ENCODE results near the gene CRTC1. TPM values are rescaled to one million over a fixed set of nuclear protein-coding genes. Genes with fewer than 3 reads are reported as not detected.
A peak's percentile ranks its signal among the peaks of the same experiment; 100 is the strongest.

The CRTC1 gene
- total RNA-seq, 1 experiment from 2014 or later: 12.3 TPM

- Mint-ChIP-seq H3K36me3 (no peaks in the 10 kb centered on the region), H3K4me3 (no peak overlapping the region), H3K9me3 (peaks cover 5% of the 10 kb centered on the region), H3K27ac (0 out of 2 replicates have a peak overlapping the region, but pooled peaks have one; percentile 30), H3K4me1 (peaks cover 29% of the 10 kb centered on the region), H3K27me3 (ENCODE audit: low read depth) (peaks cover 3% of the 10 kb centered on the region; the same call in 1 of the 2 replicates)
- TF ChIP-seq STAT6 (CRISPR knock-in tag; conservative IDR thresholded peaks at IDR 0.05; ENCODE audit: low read depth) (no peak), ARID4B (CRISPR knock-in tag; IDR thresholded peaks at IDR 0.05; ENCODE audit: borderline replicate concordance) (no peak), HMGA2 (CRISPR knock-in tag; IDR thresholded peaks at IDR 0.05) (no peak), RORB (CRISPR knock-in tag; IDR thresholded peaks at IDR 0.05) (no peak), PRDM15 (CRISPR knock-in tag; IDR thresholded peaks at IDR 0.05) (no peak), ZSCAN18 (CRISPR knock-in tag; IDR thresholded peaks at IDR 0.05) (no peak), CBFB (CRISPR knock-in tag; IDR thresholded peaks at IDR 0.05; ENCODE audit: low read depth) (no peak), ZNF671 (CRISPR knock-in tag; IDR thresholded peaks at IDR 0.05) (no peak), NR3C1 (CRISPR knock-in tag; conservative IDR thresholded peaks at IDR 0.05; ENCODE audit: low read depth) (no peak)
- no peak for ATAC-seq
- CTCF ChIA-PET: interaction anchor here (0.7 to 1.4 kb wide), 2 partner anchors 124 to 152 kb away, joined by 3 read pairs; no protein-coding TSS in a partner anchor
- no peak for DNase-seq (ENCODE audit: low spot score)
- POLR2A ChIA-PET: no interaction called here
Observed at GRCh38 chr19:18645035-18645511, 38.4 kb upstream of the CRTC1 start.

- POLR2A ChIA-PET: no interaction called here
- DNase-seq (ENCODE audit: low spot score): no peak
- CTCF ChIA-PET: interaction anchor here (0.6 to 1.1 kb wide), 3 partner anchors 53 to 59 kb away, joined by 3 read pairs; partner anchors contain the start of gene REX1BD
- peak overlapping the region; percentile 74 for H3K27ac Mint-ChIP-seq
- no peaks in the 10 kb centered on the region for H3K36me3 Mint-ChIP-seq
- no peak overlapping the region for H3K4me3 Mint-ChIP-seq
- no peak for ATAC-seq
- TF ChIP-seq TEAD1 (CRISPR knock-in tag; IDR thresholded peaks at IDR 0.05) (no peak), ZBTB43 (CRISPR knock-in tag; IDR thresholded peaks at IDR 0.05) (no peak), ZNF512 (CRISPR knock-in tag; IDR thresholded peaks at IDR 0.05; ENCODE audit: borderline replicate concordance) (no peak)
- peaks cover 3% of the 10 kb centered on the region; the same call in 1 of the 2 replicates for H3K27me3 Mint-ChIP-seq (ENCODE audit: low read depth)
- H3K4me1 Mint-ChIP-seq: peaks cover 44% of the 10 kb centered on the region
- peaks cover 5% of the 10 kb centered on the region for H3K9me3 Mint-ChIP-seq
Observed at GRCh38 chr19:18646535-18647370, 36.7 kb upstream of the CRTC1 start.
